ENCODE results near the gene RAB33B. TPM values are rescaled to one million over a fixed set of nuclear protein-coding genes. Genes with fewer than 3 reads are reported as not detected.

Gene RAB33B
- total RNA-seq, 2 experiments from 2014 or later, result 5.5 to 5.7 TPM

GRCh38 chr4:139492429-139492828 is 38.5 kb downstream of the RAB33B start:
- H3K9me3 Mint-ChIP-seq, result peaks cover 3% of the 10 kb centered on the region
- ChIA-PET CTCF (no interaction called here), POLR2A (no interaction called here)
- no peaks in the 10 kb centered on the region for H3K27me3 Mint-ChIP-seq
- no peak overlapping the region for H3K4me3 Mint-ChIP-seq
- no peaks in the 10 kb centered on the region for H3K36me3 Mint-ChIP-seq
- intact Hi-C loops (cut with micrococcal nuclease), result no loop called here
- no peak overlapping the region for H3K27ac Mint-ChIP-seq
- no peaks in the 10 kb centered on the region for H3K4me1 Mint-ChIP-seq (ENCODE audit: low read depth)
- DNase-seq, result no peak

GRCh38 chr4:139493176-139493575 is 39.3 kb downstream of the RAB33B start:
- ChIA-PET CTCF (no interaction called here), POLR2A (no interaction called here)
- H3K36me3 Mint-ChIP-seq, result no peaks in the 10 kb centered on the region
- H3K9me3 Mint-ChIP-seq, result peaks cover 3% of the 10 kb centered on the region
- H3K27ac Mint-ChIP-seq, result no peak overlapping the region
- no peaks in the 10 kb centered on the region for H3K27me3 Mint-ChIP-seq
- intact Hi-C loops (cut with micrococcal nuclease), result no loop called here
- DNase-seq, result no peak
- no peaks in the 10 kb centered on the region for H3K4me1 Mint-ChIP-seq (ENCODE audit: low read depth)
- no peak overlapping the region for H3K4me3 Mint-ChIP-seq

GRCh38 chr4:139499186-139499585 is 45.3 kb downstream of the RAB33B start:
- no peak overlapping the region for H3K4me3 Mint-ChIP-seq
- no peaks in the 10 kb centered on the region for H3K4me1 Mint-ChIP-seq (ENCODE audit: low read depth)
- H3K27me3 Mint-ChIP-seq, result no peaks in the 10 kb centered on the region
- ChIA-PET POLR2A (no interaction called here), CTCF (no interaction called here)
- H3K27ac Mint-ChIP-seq, result no peak overlapping the region
- no peak for DNase-seq
- intact Hi-C loops (cut with micrococcal nuclease), result no loop called here
- H3K36me3 Mint-ChIP-seq, result peaks cover 5% of the 10 kb centered on the region
- no peaks in the 10 kb centered on the region for H3K9me3 Mint-ChIP-seq

- CTCF ChIA-PET, result interaction anchor here (0.7 kb wide), 1 partner anchor 1328 kb away, joined by 3 read pairs; no protein-coding TSS in a partner anchor
- Mint-ChIP-seq H3K4me1 (ENCODE audit: low read depth) (peaks cover 2% of the 10 kb centered on the region), H3K9me3 (no peaks in the 10 kb centered on the region), H3K4me3 (no peak overlapping the region), H3K36me3 (peaks cover 11% of the 10 kb centered on the region), H3K27ac (no peak overlapping the region), H3K27me3 (no peaks in the 10 kb centered on the region)
- intact Hi-C loops (cut with micrococcal nuclease), result no loop called here
- DNase-seq, result no peak
- POLR2A ChIA-PET, result no interaction called here
Observed at GRCh38 chr4:139501117-139501516, 47.2 kb downstream of the RAB33B start.

DNA sequence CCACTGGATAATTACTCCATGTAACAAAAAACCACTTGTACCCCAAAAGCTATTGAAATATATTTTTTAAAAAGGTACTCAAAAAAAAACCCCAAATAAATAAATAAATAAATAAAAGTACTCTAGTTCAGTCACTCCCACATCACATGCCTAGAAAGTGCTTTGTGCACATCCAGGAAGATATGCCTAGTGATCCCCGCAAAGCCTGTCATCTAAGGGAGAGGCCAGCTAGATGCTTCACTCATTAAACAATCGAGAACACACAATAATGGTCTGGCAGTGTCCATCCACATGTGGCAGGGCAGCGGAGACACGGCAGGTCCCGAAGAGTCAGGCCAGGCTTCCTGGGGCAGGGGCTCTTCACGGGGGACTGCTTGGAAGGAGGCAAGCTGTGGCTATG is 47.6 kb downstream of the RAB33B start:
- peaks cover 2% of the 10 kb centered on the region for H3K4me1 Mint-ChIP-seq (ENCODE audit: low read depth)
- ChIA-PET CTCF (interaction anchor here (0.7 kb wide), 1 partner anchor 1329 kb away, joined by 3 read pairs; no protein-coding TSS in a partner anchor), POLR2A (no interaction called here)
- peaks cover 12% of the 10 kb centered on the region for H3K36me3 Mint-ChIP-seq
- H3K27me3 Mint-ChIP-seq, result no peaks in the 10 kb centered on the region
- H3K27ac Mint-ChIP-seq, result no peak overlapping the region
- no peak overlapping the region for H3K4me3 Mint-ChIP-seq
- H3K9me3 Mint-ChIP-seq, result no peaks in the 10 kb centered on the region
- no peak for DNase-seq
- intact Hi-C loops (cut with micrococcal nuclease), result no loop called here

- Mint-ChIP-seq H3K27me3 (no peaks in the 10 kb centered on the region), H3K4me1 (ENCODE audit: low read depth) (peaks cover 2% of the 10 kb centered on the region), H3K36me3 (peaks cover 14% of the 10 kb centered on the region), H3K4me3 (no peak overlapping the region), H3K27ac (no peak overlapping the region), H3K9me3 (no peaks in the 10 kb centered on the region)
- ChIA-PET CTCF (no interaction called here), POLR2A (no interaction called here)
- intact Hi-C loops (cut with micrococcal nuclease), result no loop called here
- no peak for DNase-seq
Observed at GRCh38 chr4:139501927-139502899, 48.3 kb downstream of the RAB33B start.

- intact Hi-C loops (cut with micrococcal nuclease), result no loop called here
- Mint-ChIP-seq H3K9me3 (no peaks in the 10 kb centered on the region), H3K27me3 (no peaks in the 10 kb centered on the region), H3K27ac (no peak overlapping the region), H3K4me3 (no peak overlapping the region), H3K36me3 (peaks cover 14% of the 10 kb centered on the region), H3K4me1 (ENCODE audit: low read depth) (peaks cover 2% of the 10 kb centered on the region)
- ChIA-PET POLR2A (no interaction called here), CTCF (no interaction called here)
- DNase-seq, result no peak
Observed at GRCh38 chr4:139503622-139504166, 49.8 kb downstream of the RAB33B start.

GRCh38 chr4:139506774-139507173 is 52.9 kb downstream of the RAB33B start:
- DNase-seq, result no peak
- Mint-ChIP-seq H3K9me3 (no peaks in the 10 kb centered on the region), H3K4me3 (no peak overlapping the region), H3K27ac (no peak overlapping the region), H3K36me3 (peaks cover 33% of the 10 kb centered on the region), H3K4me1 (ENCODE audit: low read depth) (peaks cover 7% of the 10 kb centered on the region), H3K27me3 (no peaks in the 10 kb centered on the region)
- intact Hi-C loops (cut with micrococcal nuclease), result no loop called here
- ChIA-PET CTCF (no interaction called here), POLR2A (no interaction called here)

DNA sequence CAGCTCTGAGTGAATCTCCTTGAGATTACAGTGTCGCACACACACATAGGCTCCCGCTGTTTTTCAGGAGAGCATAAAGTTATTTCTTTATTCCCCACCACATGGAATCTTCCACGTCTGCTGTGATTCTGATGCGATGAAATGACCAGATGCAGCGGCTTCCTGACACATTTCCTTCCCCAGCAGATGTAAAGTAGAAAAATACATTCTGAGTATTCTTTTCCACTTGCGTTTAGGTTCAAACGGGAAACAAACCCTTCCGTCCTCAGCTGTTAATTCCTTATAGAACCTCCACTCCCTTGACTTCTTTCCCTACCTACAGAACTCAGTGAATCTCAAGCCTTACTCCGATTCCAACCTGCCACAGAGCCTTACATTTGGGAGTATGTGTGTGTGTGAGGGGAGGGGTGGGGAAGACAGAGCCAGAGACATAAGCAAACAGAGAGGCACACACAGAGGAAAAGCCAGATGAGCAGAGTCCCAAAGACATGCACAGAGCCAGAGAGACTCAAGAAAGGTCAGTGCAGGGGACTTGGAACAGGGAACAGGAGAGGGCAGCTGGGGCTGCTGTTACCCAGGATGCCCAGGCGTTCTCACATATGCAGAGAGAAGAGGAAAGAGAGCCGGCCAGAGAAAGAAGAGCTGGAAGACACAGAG is 54.8 kb downstream of the RAB33B start:
- DNase-seq, result no peak
- Mint-ChIP-seq H3K36me3 (peaks cover 36% of the 10 kb centered on the region), H3K27me3 (no peaks in the 10 kb centered on the region), H3K4me3 (no peak overlapping the region), H3K27ac (no peak overlapping the region), H3K4me1 (ENCODE audit: low read depth) (peaks cover 7% of the 10 kb centered on the region), H3K9me3 (no peaks in the 10 kb centered on the region)
- POLR2A ChIA-PET, result no interaction called here
- CTCF ChIA-PET, result no interaction called here
- intact Hi-C loops (cut with micrococcal nuclease), result no loop called here

DNA sequence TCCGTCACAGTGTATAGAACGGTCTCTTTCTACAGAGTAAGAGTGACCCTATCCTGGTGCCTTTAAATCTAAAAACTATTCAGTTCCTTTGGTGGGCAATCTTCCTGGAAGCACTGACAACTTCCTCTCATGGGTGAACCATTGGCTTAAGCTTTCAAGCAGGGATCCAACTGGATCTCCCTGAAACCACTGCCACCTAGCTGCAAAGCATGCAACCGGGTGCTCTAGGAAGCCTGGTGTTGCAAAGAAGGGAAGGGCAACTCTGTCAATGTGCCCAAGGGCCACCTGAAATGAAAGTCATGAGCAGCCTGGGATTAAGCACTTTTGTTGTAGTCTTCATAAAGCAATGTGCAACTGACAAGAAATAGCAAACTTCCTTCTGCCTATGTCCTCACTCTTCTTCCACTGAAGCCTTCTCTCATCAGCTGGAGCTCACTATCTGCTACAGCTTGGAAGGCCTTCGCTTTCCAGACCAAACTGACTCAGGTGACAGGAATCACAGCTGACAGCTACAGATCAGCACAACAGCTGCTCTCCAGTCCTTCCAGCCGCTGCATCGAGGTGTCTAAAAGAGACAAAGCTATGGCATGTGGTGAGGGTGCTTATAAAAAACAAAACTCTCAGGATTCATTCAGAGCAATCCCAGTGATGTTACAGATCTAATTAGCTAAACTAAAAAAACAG is 55.9 kb downstream of the RAB33B start:
- Mint-ChIP-seq H3K4me1 (ENCODE audit: low read depth) (peaks cover 6% of the 10 kb centered on the region), H3K36me3 (peaks cover 35% of the 10 kb centered on the region), H3K4me3 (no peak overlapping the region), H3K27me3 (no peaks in the 10 kb centered on the region), H3K27ac (no peak overlapping the region), H3K9me3 (no peaks in the 10 kb centered on the region)
- DNase-seq, result no peak
- ChIA-PET CTCF (no interaction called here), POLR2A (no interaction called here)
- intact Hi-C loops (cut with micrococcal nuclease), result no loop called here

- Mint-ChIP-seq H3K27me3 (no peaks in the 10 kb centered on the region), H3K4me3 (no peak overlapping the region), H3K9me3 (no peaks in the 10 kb centered on the region), H3K4me1 (ENCODE audit: low read depth) (peaks cover 6% of the 10 kb centered on the region), H3K27ac (no peak overlapping the region), H3K36me3 (peaks cover 40% of the 10 kb centered on the region)
- intact Hi-C loops (cut with micrococcal nuclease), result no loop called here
- peak; percentile 21 for DNase-seq
- ChIA-PET CTCF (interaction anchor here (1.0 kb wide), 1 partner anchor 481 kb away, joined by 3 read pairs; no protein-coding TSS in a partner anchor), POLR2A (no interaction called here)
Observed at GRCh38 chr4:139511320-139511719, 57.4 kb downstream of the RAB33B start.

GRCh38 chr4:139514382-139515059 is 60.6 kb downstream of the RAB33B start:
- ChIA-PET POLR2A (no interaction called here), CTCF (no interaction called here)
- Mint-ChIP-seq H3K27me3 (no peaks in the 10 kb centered on the region), H3K4me3 (no peak overlapping the region), H3K9me3 (no peaks in the 10 kb centered on the region), H3K36me3 (peaks cover 51% of the 10 kb centered on the region), H3K27ac (no peak overlapping the region), H3K4me1 (ENCODE audit: low read depth) (peaks cover 6% of the 10 kb centered on the region)
- no peak for DNase-seq
- intact Hi-C loops (cut with micrococcal nuclease), result no loop called here

All from activated CD4-positive, alpha-beta memory T cell treated with anti-CD3 and anti-CD28 coated beads for 36 hours (primary cell).